Measurements from ENCODE around the gene FUT4. TPM values are rescaled to one million over a fixed set of nuclear protein-coding genes. Genes with fewer than 3 reads are reported as not detected.
"Not testable (repeated sequence)": the region's sequence is repeated elsewhere in the genome, so short reads cannot be mapped to it uniquely, and the experiment has no call there.

Gene FUT4
- total RNA-seq, 1 experiment from 2014 or later: 0.23 TPM

DNA sequence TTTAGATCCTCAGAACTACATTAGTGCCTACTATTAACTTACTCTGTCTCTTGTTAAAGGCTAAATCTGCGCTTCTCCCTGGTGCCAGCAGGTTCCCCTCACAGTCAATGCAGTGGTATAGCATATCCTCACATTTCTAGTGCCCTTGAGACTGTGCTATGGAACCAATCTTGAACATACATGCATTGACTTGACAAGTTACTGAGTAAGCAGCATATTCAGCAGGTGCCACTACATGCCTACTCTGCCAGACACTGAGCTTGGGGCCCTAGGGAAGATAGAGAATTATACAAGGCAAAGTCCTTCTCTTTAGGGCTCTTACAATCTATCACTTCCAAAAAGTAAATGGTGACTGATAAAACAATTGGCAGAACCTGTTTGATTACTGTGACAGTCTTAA, 3.2 kb downstream of the FUT4 start:
- peaks cover 5% of the 10 kb centered on the region for H3K4me1 Mint-ChIP-seq (ENCODE audit: insufficient read depth, unreplicated experiment)
- CTCF ChIA-PET: interaction anchor here (2.2 kb wide), 1 partner anchor 27 kb away, joined by 10 read pairs; no protein-coding TSS in a partner anchor
- no peak overlapping the region for H3K4me3 Mint-ChIP-seq (ENCODE audit: unreplicated experiment)
- POLR2A ChIA-PET: interaction anchor here (0.6 kb wide), 1 partner anchor 19 kb away, joined by 3 read pairs; no protein-coding TSS in a partner anchor
- DNase-seq (ENCODE audit: unreplicated experiment): no peak
- TF ChIP-seq, protein P1, sequence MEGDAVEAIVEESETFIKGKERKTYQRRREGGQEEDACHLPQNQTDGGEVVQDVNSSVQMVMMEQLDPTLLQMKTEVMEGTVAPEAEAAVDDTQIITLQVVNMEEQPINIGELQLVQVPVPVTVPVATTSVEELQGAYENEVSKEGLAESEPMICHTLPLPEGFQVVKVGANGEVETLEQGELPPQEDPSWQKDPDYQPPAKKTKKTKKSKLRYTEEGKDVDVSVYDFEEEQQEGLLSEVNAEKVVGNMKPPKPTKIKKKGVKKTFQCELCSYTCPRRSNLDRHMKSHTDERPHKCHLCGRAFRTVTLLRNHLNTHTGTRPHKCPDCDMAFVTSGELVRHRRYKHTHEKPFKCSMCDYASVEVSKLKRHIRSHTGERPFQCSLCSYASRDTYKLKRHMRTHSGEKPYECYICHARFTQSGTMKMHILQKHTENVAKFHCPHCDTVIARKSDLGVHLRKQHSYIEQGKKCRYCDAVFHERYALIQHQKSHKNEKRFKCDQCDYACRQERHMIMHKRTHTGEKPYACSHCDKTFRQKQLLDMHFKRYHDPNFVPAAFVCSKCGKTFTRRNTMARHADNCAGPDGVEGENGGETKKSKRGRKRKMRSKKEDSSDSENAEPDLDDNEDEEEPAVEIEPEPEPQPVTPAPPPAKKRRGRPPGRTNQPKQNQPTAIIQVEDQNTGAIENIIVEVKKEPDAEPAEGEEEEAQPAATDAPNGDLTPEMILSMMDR (IDR thresholded peaks at IDR 0.05; ENCODE audit: unreplicated experiment): no peak
- no TSS peak for BruUV-seq (replicated peaks)
- no peaks in the 10 kb centered on the region for H3K9me3 Mint-ChIP-seq (ENCODE audit: unreplicated experiment)
- no peak overlapping the region for H3K27ac Mint-ChIP-seq (ENCODE audit: low read depth, unreplicated experiment)
- H3K27me3 Mint-ChIP-seq (ENCODE audit: insufficient read depth, unreplicated experiment): no peaks in the 10 kb centered on the region
- H3K36me3 Mint-ChIP-seq (ENCODE audit: insufficient read depth, unreplicated experiment): peaks cover 7% of the 10 kb centered on the region
- intact Hi-C loops (cut with micrococcal nuclease): no loop called here

DNA sequence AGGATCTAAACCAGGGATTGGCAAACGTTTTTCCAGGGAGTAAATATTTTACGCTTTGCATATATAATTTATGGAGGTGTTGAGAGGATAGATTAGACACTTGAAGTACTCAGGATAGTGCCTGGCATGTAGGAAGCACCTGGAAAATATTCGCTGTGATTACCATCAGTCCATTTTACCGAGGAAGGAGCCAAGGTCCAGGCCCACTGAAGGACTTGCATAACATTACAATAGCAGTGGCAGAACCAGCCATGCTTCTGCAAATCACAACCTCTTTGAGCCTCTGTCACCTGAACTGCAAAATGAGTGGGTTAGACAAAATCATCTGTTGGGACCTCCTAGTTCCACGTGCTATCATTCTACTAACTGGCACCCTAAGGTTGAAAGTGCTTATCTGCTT, 5.4 kb downstream of the FUT4 start:
- intact Hi-C loops (cut with micrococcal nuclease): no loop called here

DNA sequence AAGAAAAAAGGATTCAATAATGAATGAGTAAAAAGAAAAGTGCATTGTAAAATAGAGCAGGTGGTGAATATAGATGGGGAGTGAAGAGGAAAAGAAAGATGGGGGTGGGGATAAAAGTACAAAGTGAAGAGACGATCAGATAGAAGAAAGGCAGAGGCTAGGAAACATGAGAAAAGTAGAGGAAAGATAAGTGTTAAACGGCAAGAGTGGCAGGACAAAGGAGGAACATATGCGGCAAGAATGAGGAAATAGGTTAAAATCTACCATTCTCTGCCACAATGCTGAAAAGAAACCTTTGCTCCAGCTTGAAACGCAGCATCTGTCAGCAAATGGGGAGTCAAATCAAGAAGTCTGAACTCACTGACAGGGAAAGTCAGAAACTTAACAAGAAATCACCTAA, 6.8 kb downstream of the FUT4 start:
- no peaks in the 10 kb centered on the region for H3K27me3 Mint-ChIP-seq (ENCODE audit: insufficient read depth, unreplicated experiment)
- TF ChIP-seq, protein P1 (IDR thresholded peaks at IDR 0.05; ENCODE audit: unreplicated experiment): no peak
- DNase-seq (ENCODE audit: unreplicated experiment): no peak
- BruUV-seq (replicated peaks): no TSS peak
- H3K4me1 Mint-ChIP-seq (ENCODE audit: insufficient read depth, unreplicated experiment): no peaks in the 10 kb centered on the region
- POLR2A ChIA-PET: no interaction called here
- H3K9me3 Mint-ChIP-seq (ENCODE audit: unreplicated experiment): no peaks in the 10 kb centered on the region
- H3K27ac Mint-ChIP-seq (ENCODE audit: low read depth, unreplicated experiment): no peak overlapping the region
- CTCF ChIA-PET: interaction anchor here (0.9 to 1.4 kb wide), 2 partner anchors 31 to 32 kb away, joined by 3 read pairs; no protein-coding TSS in a partner anchor
- no peaks in the 10 kb centered on the region for H3K36me3 Mint-ChIP-seq (ENCODE audit: insufficient read depth, unreplicated experiment)
- no peak overlapping the region for H3K4me3 Mint-ChIP-seq (ENCODE audit: unreplicated experiment)
- intact Hi-C loops (cut with micrococcal nuclease): no loop called here

More for the DNA sequence above, 5.4 kb downstream of the FUT4 start:
- Mint-ChIP-seq H3K27me3 (ENCODE audit: insufficient read depth, unreplicated experiment) (no peaks in the 10 kb centered on the region), H3K9me3 (ENCODE audit: unreplicated experiment) (no peaks in the 10 kb centered on the region), H3K36me3 (ENCODE audit: insufficient read depth, unreplicated experiment) (peaks cover under 1% of the 10 kb centered on the region), H3K4me1 (ENCODE audit: insufficient read depth, unreplicated experiment) (no peaks in the 10 kb centered on the region), H3K4me3 (ENCODE audit: unreplicated experiment) (no peak overlapping the region), H3K27ac (ENCODE audit: low read depth, unreplicated experiment) (no peak overlapping the region)
- TF ChIP-seq, protein P1 (IDR thresholded peaks at IDR 0.05; ENCODE audit: unreplicated experiment): no peak
- POLR2A ChIA-PET: no interaction called here
- CTCF ChIA-PET: interaction anchor here (1.0 to 2.2 kb wide), 2 partner anchors 13 to 29 kb away, joined by 3 to 10 read pairs; no protein-coding TSS in a partner anchor
- BruUV-seq (replicated peaks): no TSS peak
- DNase-seq (ENCODE audit: unreplicated experiment): no peak

DNA sequence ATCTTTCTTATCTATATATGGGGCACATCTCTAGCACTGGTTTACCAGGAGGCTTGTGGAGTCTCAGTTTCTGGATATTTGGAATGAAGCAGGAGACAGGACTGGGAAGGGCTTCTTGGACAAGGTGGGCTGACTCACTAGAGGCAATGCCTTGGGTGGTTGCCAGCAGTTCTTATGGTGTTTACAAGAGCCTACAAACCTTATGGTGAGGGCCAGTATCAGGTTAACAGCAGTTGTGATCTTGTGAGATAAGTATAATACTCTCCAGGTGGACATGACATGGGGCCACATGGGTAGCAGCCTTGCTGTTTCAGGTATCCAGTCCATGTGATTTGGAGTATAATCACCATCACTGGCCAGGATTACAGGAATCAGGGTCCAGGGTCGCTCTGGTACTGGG, 10.2 kb downstream of the FUT4 start:
- no TSS peak for BruUV-seq (replicated peaks)
- Mint-ChIP-seq H3K27me3 (ENCODE audit: insufficient read depth, unreplicated experiment) (no peaks in the 10 kb centered on the region), H3K4me3 (ENCODE audit: unreplicated experiment) (no peak overlapping the region), H3K36me3 (ENCODE audit: insufficient read depth, unreplicated experiment) (no peaks in the 10 kb centered on the region), H3K9me3 (ENCODE audit: unreplicated experiment) (no peaks in the 10 kb centered on the region), H3K27ac (ENCODE audit: low read depth, unreplicated experiment) (no peak overlapping the region), H3K4me1 (ENCODE audit: insufficient read depth, unreplicated experiment) (no peaks in the 10 kb centered on the region)
- CTCF ChIA-PET: interaction anchor here (0.7 to 1.6 kb wide), 3 partner anchors 18 to 669 kb away, joined by 3 to 4 read pairs (median 3); no protein-coding TSS in a partner anchor
- TF ChIP-seq, protein P1 (IDR thresholded peaks at IDR 0.05; ENCODE audit: unreplicated experiment): no peak
- intact Hi-C loops (cut with micrococcal nuclease): no loop called here
- peak; percentile 64 for DNase-seq (ENCODE audit: unreplicated experiment)
- POLR2A ChIA-PET: no interaction called here

DNA sequence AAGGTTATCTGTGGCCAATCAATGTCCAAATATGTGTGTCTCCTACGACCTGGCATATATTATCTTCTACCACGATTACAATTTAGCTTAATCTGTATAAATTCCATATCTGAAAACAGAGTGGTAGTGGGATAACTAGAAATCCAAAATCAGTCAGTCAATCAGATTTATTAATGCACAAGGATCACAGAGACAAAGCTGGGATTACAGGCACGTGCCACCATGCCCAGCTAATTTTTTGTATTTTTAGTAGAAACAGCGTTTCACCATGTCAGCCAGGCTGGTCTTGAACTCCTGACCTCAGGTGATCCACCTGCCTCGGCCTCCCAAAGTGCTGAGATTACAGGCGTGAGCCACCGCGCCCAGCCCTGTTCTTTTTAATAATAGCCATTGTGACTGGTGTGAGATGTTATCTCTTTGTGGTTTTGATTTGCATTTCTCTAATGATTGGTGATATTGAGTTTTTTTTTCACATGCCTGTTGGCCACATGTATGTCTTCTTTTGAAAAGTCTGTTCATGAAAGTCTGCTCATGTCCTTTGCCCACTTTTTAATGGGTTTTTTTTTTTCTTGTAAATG, 12.1 kb downstream of the FUT4 start:
- POLR2A ChIA-PET: interaction anchor here (0.6 to 0.7 kb wide), 4 partner anchors 8 to 676 kb away, joined by 3 to 5 read pairs (median 4); no protein-coding TSS in a partner anchor
- not testable (repeated sequence) for BruUV-seq (replicated peaks)

More for the DNA sequence above, 12.1 kb downstream of the FUT4 start:
- H3K9me3 Mint-ChIP-seq (ENCODE audit: unreplicated experiment); H3K27me3 Mint-ChIP-seq (ENCODE audit: insufficient read depth, unreplicated experiment); intact Hi-C loops (cut with micrococcal nuclease); H3K4me3 Mint-ChIP-seq (ENCODE audit: unreplicated experiment); DNase-seq (ENCODE audit: unreplicated experiment); H3K4me1 Mint-ChIP-seq (ENCODE audit: insufficient read depth, unreplicated experiment); H3K36me3 Mint-ChIP-seq (ENCODE audit: insufficient read depth, unreplicated experiment); H3K27ac Mint-ChIP-seq (ENCODE audit: low read depth, unreplicated experiment): not testable (repeated sequence)
- CTCF ChIA-PET: interaction anchor here (1.2 to 2.0 kb wide), 3 partner anchors 9 to 37 kb away, joined by 3 to 12 read pairs (median 5); no protein-coding TSS in a partner anchor

Measured in MCF 10A (cell line).